8988T (cell line): Measurements from ENCODE around the gene SLC25A6.
"Not testable (repeated sequence)": the region's sequence is repeated elsewhere in the genome, so short reads cannot be mapped to it uniquely, and the experiment has no call there.

Experiments
- DNase-seq: peaks from one replicate; pipeline ENCODE4 v3.0.0; 2011

SLC25A6 gene

GRCh38 chrX:1389181-1389992, 2.5 kb downstream of the SLC25A6 start:
- no peak for DNase-seq

DNA sequence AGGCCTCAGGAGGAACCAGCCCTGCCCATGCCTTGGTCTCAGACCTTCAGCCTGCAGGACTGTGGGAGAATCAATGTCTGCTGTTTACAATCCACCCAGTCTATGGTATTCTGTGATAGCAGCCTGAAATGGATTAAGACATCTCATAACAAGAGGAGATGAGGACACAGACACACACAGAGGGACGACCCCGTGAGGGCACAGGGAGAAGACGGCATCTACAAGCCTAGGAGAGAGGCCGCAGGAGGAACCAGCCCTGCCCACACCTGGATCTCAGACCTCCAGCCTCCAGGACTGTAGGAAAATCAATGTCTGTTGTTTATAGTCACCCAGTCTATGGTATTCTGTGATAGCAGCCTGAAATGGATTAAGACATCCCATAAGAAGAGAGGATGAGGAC, 3.3 kb downstream of the SLC25A6 start:
- no peak for DNase-seq

- no peak for DNase-seq
Measured at GRCh38 chrX:1387141-1387776, 4.7 kb downstream of the SLC25A6 start.

- DNase-seq: no peak
Measured at GRCh38 chrX:1386338-1387127, 5.4 kb downstream of the SLC25A6 start.

GRCh38 chrX:1385253-1386223, 6.4 kb downstream of the SLC25A6 start:
- DNase-seq: no peak

GRCh38 chrX:1384658-1385252, 7.2 kb downstream of the SLC25A6 start:
- no peak for DNase-seq

DNA sequence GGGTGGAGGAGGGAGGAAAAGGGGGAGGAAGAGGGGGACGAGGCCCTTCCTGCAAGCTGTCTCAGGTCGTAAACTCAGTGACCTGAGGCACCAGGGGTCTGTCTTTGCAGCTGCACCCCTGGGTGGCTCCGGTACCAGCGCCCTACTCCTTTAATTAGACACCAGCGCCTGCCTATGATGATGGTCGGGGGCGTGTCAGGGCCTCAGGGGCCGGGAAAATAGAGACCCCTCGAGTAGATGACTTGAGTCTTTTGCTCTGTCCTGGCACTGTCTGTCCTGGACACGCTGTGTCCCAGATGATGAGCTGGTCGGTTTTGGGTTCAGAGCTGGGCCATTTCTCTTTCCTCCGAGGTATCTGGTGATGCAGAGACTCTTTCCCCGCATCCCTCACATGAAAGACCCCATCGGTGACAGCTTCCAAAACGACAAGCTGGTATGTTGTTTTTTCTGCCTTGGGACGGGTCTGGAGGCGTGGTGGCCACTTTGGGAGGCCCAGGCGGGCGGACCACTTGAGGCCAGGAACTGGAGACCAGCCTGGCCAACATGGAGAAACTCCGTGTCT, 11.2 kb downstream of the SLC25A6 start:
- no peak for DNase-seq

- DNase-seq: no peak
Measured at GRCh38 chrX:1378306-1378759, 13.6 kb downstream of the SLC25A6 start.

DNA sequence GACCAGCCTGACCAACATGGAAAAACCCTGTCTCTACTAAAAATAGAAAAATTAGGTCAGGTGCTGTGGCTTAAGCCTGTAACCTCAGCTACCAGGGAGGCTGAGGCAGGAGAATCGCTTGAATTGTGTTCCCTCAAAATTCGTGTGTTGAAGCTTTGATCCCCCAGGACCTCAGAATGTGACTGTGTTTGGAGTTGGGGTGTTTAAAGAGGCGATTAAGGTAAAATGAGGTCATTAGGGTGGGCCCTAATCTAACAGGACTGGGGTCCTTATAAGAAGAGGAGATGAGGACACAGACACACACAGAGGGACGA, 23.6 kb downstream of the SLC25A6 start:
- DNase-seq: no peak

- not testable (repeated sequence) for DNase-seq
Measured at GRCh38 chrX:1366363-1366762, 25.6 kb downstream of the SLC25A6 start.

DNA sequence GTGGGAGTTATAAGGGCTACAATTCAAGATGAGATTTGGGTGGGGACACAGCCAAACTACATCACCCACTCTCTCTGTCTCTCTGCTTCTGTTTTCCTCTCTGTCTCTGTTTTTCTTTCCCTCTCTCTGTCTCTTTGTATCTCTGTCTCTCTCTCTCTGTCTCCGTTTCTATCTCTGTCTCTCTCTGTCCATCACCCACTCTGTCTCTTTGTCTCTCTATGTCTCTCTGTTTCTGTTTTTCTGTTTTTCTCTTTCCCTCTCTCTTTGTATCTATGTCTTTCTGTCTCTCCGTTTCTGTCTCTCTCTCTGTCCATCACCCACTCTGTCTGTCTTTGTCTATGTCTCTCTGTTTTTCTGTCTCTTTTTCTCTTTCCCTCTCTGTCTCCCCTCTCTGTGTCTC, 30.0 kb downstream of the SLC25A6 start:
- DNase-seq: no peak

DNA sequence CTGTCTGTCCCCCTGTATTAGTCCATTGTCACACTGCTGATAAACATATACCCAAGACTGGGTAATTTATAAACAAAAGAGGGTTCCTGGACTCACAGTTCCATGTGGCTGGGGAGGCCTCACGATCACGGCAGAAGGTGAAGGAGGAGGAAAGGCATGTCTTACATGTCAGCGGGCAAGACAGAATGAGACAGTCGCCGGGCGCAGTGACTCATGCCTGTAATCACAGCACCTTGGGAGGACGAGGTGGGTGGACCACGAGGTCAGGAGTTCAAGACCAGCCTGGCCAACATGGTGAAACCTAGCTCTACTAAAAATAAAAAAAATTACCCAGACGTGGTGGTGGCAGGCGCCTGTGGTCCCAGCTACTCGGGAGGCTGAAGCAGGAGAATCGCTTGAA, 30.6 kb downstream of the SLC25A6 start:
- DNase-seq: no peak

DNA sequence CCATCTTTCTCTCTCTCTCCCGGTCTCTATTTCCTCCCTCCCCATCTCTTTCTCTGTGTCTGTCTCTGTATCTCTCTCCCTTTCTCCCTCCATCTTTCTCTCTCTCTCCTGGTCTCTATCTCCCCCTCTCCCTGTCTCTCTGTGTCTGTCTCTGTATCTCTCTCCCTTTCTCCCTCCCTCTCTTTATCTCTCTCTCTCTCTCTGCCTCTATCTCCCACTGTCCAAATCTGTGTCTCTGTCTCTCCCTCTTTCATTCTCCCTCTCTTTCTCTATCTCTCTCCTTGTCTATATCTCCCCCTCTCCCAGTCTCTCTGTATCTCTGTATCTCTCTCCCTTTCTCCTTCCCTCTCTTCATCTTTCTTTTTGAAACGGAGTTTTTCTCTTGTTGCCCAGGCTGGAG, 31.7 kb downstream of the SLC25A6 start:
- DNase-seq: no peak

DNA sequence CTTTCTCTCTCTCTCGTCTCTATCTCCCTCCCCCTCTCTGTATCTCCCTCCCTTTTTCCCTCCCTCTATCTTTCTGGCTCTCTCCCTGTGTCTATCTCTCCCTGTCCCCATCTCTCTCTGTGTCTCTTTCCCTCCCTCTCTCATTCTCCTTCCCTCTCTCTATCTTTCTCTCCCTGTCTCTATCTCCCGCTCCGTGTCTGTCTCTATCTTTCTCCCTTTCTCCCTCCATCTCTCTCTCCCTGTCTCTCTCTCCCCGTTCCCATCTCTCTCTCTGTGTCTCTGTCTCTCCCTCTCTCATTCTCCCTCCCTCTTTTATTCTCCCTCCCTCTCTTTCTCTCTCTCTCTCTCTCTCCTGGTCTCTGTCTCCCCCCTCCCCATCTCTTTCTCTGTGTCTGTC, 32.4 kb downstream of the SLC25A6 start:
- no peak for DNase-seq

- no peak for DNase-seq
Measured at GRCh38 chrX:1358793-1359476, 33.0 kb downstream of the SLC25A6 start.

DNA sequence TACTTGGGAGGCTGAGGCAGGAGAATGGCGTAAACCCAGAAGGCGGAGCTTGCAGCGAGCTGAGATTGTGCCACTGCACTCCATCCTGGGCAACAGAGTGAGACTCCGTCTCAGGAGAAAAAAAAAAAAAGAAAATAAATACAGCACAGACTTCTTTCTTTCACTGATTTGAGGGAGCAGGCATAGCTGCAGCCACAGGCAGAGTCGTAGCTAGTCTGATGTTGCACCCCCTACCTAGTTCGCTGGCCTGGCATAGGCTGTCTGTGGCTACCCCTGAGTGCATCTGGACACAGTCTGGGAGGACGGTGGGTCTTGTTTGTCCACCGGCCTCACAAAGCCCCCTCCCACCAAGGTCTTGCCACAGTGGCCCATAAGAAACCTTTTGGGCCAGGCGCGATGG, 33.9 kb downstream of the SLC25A6 start:
- DNase-seq: no peak

- DNase-seq: no peak
Measured at GRCh38 chrX:1355131-1356046, 36.5 kb downstream of the SLC25A6 start.

DNA sequence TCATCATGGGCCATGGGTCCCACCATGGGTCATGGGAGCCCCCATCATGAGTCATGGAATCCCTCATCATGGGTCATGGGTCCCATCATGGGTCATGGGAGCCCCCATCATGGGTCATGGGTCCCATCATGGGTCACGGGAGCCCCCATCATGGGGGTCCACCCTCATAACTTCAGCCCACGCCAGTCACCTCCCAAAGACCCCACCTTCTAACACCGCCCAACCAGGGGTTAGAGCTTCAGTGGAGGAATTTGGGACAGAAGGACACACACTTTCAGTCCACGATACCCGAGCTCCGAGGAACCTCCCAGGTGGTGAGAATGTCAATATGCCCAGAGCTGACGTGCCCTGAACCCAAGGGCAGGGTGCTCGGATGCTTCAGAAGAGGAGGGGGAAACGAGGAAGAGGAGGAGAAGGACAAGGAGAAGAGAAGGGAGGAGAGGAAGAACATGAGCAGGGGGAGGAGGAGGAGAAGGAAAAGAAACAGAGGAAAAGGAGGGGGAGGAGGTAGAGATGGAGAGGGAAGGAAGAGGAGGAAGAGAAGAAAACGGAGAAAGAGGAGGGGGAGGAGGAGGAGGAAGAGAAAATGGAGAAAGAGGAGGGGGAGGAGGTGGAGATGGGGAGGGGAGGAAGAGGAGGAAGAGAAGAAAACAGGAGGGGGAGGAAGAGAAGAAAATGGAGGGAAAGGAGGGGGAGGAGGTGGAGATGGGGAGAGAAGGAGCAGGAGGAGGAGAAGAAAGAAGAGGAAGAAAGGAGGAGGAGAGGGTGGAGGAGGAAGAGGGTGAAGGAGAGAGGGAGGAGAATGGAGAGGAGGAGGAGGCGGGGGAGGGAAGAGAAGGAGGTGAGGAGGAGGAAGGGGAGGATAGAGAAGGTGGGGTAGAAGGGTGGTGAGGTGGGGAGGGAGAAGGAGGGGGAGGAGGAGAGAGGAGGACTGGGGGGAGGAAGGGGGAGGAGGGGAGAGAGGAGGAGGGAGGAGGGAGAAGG, 37.6 kb downstream of the SLC25A6 start:
- no peak for DNase-seq
